NB4 (cell line): Measurements from ENCODE around the gene PIK3C2G.

Source experiments
- POLR2A ChIP-seq: IDR thresholded peaks from 2 replicates; pipeline ENCODE4 v1.6.1; 2011; ENCODE audit warnings: mild to moderate bottlenecking; ENCODE audit not compliant: insufficient read length; ENCODE audit errors: extremely low read depth
- TF ChIP-seq, protein P1 (sequence below): IDR thresholded peaks from one replicate; pipeline ENCODE4 v1.5.1; 2012; ENCODE audit warnings: low read depth, low read length
- TF ChIP-seq, protein P2 (sequence below): IDR thresholded peaks from 2 replicates; pipeline ENCODE4 v1.6.1; 2011; ENCODE audit warnings: low read depth, low read length

DNA sequence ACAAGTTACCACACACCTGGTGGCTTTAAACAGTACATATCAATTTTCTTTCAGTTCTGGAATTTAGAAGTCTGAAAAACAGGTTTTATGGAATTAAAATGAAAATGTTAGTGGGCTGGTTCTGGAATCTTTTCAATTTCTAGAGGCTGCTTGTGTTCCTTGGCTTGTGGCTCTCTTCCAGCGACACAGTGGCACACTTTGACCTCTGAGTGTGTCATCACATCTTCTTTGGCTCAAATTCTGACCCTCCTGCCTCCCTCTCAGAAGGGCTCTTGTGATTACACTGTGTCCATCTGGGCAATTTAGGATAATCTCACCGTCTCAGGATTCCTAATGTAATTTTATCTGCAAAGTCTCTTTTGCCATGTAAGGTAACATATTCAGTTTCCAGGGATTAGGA lies 306.5 kb downstream of the PIK3C2G start:
- TF ChIP-seq, protein P1, sequence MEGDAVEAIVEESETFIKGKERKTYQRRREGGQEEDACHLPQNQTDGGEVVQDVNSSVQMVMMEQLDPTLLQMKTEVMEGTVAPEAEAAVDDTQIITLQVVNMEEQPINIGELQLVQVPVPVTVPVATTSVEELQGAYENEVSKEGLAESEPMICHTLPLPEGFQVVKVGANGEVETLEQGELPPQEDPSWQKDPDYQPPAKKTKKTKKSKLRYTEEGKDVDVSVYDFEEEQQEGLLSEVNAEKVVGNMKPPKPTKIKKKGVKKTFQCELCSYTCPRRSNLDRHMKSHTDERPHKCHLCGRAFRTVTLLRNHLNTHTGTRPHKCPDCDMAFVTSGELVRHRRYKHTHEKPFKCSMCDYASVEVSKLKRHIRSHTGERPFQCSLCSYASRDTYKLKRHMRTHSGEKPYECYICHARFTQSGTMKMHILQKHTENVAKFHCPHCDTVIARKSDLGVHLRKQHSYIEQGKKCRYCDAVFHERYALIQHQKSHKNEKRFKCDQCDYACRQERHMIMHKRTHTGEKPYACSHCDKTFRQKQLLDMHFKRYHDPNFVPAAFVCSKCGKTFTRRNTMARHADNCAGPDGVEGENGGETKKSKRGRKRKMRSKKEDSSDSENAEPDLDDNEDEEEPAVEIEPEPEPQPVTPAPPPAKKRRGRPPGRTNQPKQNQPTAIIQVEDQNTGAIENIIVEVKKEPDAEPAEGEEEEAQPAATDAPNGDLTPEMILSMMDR, result no peak
- TF ChIP-seq POLR2A, result no peak
- TF ChIP-seq, protein P2, sequence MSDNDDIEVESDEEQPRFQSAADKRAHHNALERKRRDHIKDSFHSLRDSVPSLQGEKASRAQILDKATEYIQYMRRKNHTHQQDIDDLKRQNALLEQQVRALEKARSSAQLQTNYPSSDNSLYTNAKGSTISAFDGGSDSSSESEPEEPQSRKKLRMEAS, result no peak
